Stimulated activated CD8-positive, alpha-beta memory T cell treated with anti-CD3 and anti-CD28 coated beads, Interleukin-2, amount 100 ng/mL, for 1 hour (primary cell): ENCODE results near the gene PRR20G.
"Not testable (repeated sequence)": the region's sequence is repeated elsewhere in the genome, so short reads cannot be mapped to it uniquely, and the experiment has no call there.

Experiments used
- DNase-seq, 2 donors: peaks; one replicate each; pipeline ENCODE4 v3.0.0-alpha.2; 2020; ENCODE audit warnings: low read depth in 2 of 2

The PRR20G gene

GRCh38 chr3:127299276-127299675 lies 11.4 kb upstream of the PRR20G start:
- no peak for DNase-seq

GRCh38 chr3:127296959-127297358 lies 9.1 kb upstream of the PRR20G start:
- no peak for DNase-seq

- DNase-seq: no peak
Measured at GRCh38 chr3:127296166-127296565, 8.3 kb upstream of the PRR20G start.

GRCh38 chr3:127293650-127294049 lies 5.8 kb upstream of the PRR20G start:
- not testable (repeated sequence) for DNase-seq

GRCh38 chr3:127291611-127292010 lies 3.8 kb upstream of the PRR20G start:
- no peak for DNase-seq

- no peak for DNase-seq
Measured at GRCh38 chr3:127291114-127291513, 3.3 kb upstream of the PRR20G start.

GRCh38 chr3:127289706-127290575 lies 2.1 kb upstream of the PRR20G start:
- no peak for DNase-seq

GRCh38 chr3:127288921-127289705 lies 1.3 kb upstream of the PRR20G start:
- DNase-seq: no peak

- no peak for DNase-seq
Measured at GRCh38 chr3:127288343-127288742, 497 bp upstream of the PRR20G start.

- no peak for DNase-seq
Measured at GRCh38 chr3:127286571-127287140, 1.2 kb downstream of the PRR20G start.

- DNase-seq: no peak
Measured at GRCh38 chr3:127284258-127284657, 3.6 kb downstream of the PRR20G start.

GRCh38 chr3:127277561-127277960 lies 10.3 kb downstream of the PRR20G start:
- no peak for DNase-seq

- DNase-seq: no peak
Measured at GRCh38 chr3:127276995-127277394, 10.9 kb downstream of the PRR20G start.

GRCh38 chr3:127276396-127276795 lies 11.4 kb downstream of the PRR20G start:
- no peak for DNase-seq

GRCh38 chr3:127275287-127275781 lies 12.5 kb downstream of the PRR20G start:
- no peak for DNase-seq

- DNase-seq: no peak
Measured at GRCh38 chr3:127274200-127274760, 13.6 kb downstream of the PRR20G start.

GRCh38 chr3:127273206-127273605 lies 14.6 kb downstream of the PRR20G start:
- DNase-seq: no peak

- DNase-seq: no peak
Measured at GRCh38 chr3:127266186-127266585, 21.7 kb downstream of the PRR20G start.

- DNase-seq: no peak
Measured at GRCh38 chr3:127265581-127265981, 22.3 kb downstream of the PRR20G start.

- DNase-seq: no peak
Measured at GRCh38 chr3:127264794-127265514, 22.9 kb downstream of the PRR20G start.

- no peak for DNase-seq
Measured at GRCh38 chr3:127264292-127264691, 23.6 kb downstream of the PRR20G start.
